AG04450 (cell line): ENCODE measurements around the gene CENPC. TPM values are rescaled to one million over a fixed set of nuclear protein-coding genes. Genes with fewer than 3 reads are reported as not detected.

ENCODE experiments used
- CTCF ChIA-PET: fragments of 300-600, 350-600 bp; formaldehyde crosslinking; extraction: SDS; loops from one replicate; lab custom pipeline; 2022; ENCODE audit warnings: antibody characterized with exemption, inconsistent platforms; lab: Charles Lee
- POLR2A ChIA-PET: fragments of 350-600 bp; formaldehyde crosslinking; extraction: SDS; loops from one replicate; lab custom pipeline; 2021; ENCODE audit warnings: antibody characterized with exemption, inconsistent platforms; lab: Yijun Ruan, JAX
- DNase-seq: peaks from one replicate; pipeline ENCODE4 v3.0.0-alpha.2; 2011; ENCODE audit warnings: low read depth, low spot score
- H3K27ac ChIP-seq: one replicate; pipeline ENCODE4 v1.5.1; 2012; ENCODE audit warnings: low read depth, low read length, control low read depth
- H3K27me3 ChIP-seq: one replicate; pipeline ENCODE4 v1.6.0; 2012; ENCODE audit warnings: low read length; ENCODE audit not compliant: control insufficient read depth, insufficient read depth
- H3K4me3 ChIP-seq: 2 replicates; pipeline ENCODE4 v1.5.1; 2011; ENCODE audit warnings: mild to moderate bottlenecking, low read depth, low read length, control low read depth
- H3K9me3 ChIP-seq: 2 replicates; pipeline ENCODE4 v1.5.1; 2012; ENCODE audit warnings: low read length; ENCODE audit not compliant: control insufficient read depth, insufficient read depth
- polyA plus RNA-seq: library from polyadenylated mRNA; depleted of rRNA; stranded (reverse); fragments of >200 nt; gene quantifications from 2 replicates; pipeline ENCODE4 v1.2.3, GENCODE V29; 2011
- TF ChIP-seq, protein P1 (sequence below): IDR thresholded peaks from 2 replicates; pipeline ENCODE4 v1.5.1; 2011; ENCODE audit warnings: low read depth, low read length, control low read depth, inconsistent platforms

CENPC gene
- polyA plus RNA-seq, 1 experiment, result 8.0 TPM

DNA sequence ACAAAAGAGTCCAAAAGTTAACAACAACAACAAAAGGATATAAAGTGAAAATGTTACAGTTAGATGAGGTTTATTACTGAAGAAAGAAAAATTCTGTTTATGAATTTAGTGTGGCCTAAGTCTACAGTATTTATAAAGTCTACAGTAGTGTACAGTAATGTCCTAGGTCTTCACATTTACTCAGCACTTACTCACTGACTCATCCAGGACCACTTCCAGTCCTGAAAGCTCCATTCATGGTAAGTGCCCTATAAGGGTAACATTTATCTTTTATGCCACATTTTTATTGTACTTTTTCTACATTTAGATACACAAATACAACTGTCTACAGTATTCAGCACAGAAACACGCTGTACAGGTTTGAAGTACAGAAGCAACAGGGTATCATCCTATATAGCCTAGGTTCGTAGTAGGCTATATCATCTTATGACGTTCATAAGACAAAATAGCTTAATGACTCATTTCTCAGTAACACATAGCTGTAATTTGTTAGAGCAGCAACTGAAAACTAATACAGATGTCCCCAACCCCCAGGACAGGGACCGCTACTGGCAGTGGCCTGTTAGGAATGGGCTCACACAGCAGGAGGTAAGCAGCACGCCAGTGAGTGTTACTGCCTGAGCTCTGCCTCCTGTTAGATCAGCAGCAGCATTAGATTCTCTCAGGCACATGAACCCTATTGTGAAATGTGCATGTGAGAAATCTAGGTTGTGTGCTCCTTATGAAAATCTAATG lies 61.3 kb downstream of the CENPC start:
- TF ChIP-seq, protein P1, sequence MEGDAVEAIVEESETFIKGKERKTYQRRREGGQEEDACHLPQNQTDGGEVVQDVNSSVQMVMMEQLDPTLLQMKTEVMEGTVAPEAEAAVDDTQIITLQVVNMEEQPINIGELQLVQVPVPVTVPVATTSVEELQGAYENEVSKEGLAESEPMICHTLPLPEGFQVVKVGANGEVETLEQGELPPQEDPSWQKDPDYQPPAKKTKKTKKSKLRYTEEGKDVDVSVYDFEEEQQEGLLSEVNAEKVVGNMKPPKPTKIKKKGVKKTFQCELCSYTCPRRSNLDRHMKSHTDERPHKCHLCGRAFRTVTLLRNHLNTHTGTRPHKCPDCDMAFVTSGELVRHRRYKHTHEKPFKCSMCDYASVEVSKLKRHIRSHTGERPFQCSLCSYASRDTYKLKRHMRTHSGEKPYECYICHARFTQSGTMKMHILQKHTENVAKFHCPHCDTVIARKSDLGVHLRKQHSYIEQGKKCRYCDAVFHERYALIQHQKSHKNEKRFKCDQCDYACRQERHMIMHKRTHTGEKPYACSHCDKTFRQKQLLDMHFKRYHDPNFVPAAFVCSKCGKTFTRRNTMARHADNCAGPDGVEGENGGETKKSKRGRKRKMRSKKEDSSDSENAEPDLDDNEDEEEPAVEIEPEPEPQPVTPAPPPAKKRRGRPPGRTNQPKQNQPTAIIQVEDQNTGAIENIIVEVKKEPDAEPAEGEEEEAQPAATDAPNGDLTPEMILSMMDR, result no peak
- POLR2A ChIA-PET, result no interaction called here
- Histone ChIP-seq H3K27ac (peak overlapping the region; percentile 42), H3K9me3 (no peaks in the 10 kb centered on the region), H3K27me3 (no peaks in the 10 kb centered on the region), H3K4me3 (no peak overlapping the region)
- CTCF ChIA-PET, result interaction anchor here (1.4 kb wide), 1 partner anchor 90 kb away, joined by 5 read pairs; no protein-coding TSS in a partner anchor
- DNase-seq, result no peak

DNA sequence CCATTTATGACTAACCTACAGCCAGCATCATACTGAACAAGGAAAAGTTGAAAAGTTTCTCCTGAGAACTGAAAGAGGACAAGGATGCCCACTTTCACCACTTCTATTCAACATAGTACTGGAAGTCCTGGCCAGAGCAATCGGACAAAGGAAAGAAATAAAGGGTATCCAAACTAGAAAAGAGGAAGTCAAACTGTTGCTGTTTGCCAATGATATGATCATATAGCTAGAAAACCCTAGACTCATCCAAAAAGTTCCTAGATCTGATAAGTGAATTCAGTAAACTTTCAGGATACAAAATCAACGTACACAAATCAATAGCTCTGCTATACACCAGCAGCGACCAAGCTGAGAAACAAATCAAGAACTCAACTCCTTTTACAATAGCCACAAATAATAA lies 64.5 kb downstream of the CENPC start:
- no peak overlapping the region for H3K4me3 ChIP-seq
- H3K27me3 ChIP-seq, result no peaks in the 10 kb centered on the region
- ChIA-PET CTCF (no interaction called here), POLR2A (no interaction called here)
- H3K27ac ChIP-seq, result no peak overlapping the region
- DNase-seq, result no peak
- TF ChIP-seq, protein P1, result no peak
- H3K9me3 ChIP-seq, result no peaks in the 10 kb centered on the region

DNA sequence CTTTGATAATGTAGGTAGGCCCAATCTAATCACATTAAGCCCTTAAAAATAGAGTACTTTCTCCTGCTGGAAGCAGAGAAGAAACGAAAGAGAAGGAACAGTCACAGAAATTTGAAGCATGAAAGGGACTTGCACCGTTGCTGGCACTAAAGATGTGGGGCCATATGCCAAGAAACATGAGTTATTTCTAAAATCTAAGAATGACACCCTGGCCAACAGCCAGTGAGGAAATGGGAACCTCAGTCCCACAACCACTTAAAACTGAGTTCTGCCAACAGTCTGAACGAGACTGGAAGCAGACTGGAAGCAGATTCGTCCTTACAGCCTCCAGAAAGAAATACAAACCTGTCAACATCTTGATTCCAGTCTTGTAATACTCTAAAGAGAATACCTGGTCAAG lies 70.1 kb downstream of the CENPC start:
- no peak for DNase-seq
- CTCF ChIA-PET, result no interaction called here
- no peak overlapping the region for H3K4me3 ChIP-seq
- TF ChIP-seq, protein P1, result no peak
- POLR2A ChIA-PET, result no interaction called here
- no peaks in the 10 kb centered on the region for H3K9me3 ChIP-seq
- no peaks in the 10 kb centered on the region for H3K27me3 ChIP-seq
- no peak overlapping the region for H3K27ac ChIP-seq

DNA sequence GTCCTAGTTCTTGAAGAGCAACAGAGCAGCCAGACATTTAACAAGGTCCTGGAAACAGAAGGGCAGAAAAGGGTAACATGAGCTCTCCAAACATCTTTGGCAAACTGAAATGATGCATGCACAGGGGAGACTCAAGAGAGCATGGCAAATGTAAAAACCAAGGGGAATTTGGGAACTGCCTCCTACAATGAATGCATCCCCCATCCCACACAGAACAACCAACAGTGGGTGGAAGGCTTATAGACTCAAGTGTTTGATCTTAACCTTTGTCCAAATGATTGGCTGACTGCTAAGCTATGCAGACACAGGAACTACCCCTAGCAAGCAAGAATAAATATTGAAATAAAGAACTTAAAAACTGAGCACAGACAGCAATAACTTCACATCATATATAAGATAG lies 74.4 kb downstream of the CENPC start:
- H3K9me3 ChIP-seq, result no peaks in the 10 kb centered on the region
- no peaks in the 10 kb centered on the region for H3K27me3 ChIP-seq
- POLR2A ChIA-PET, result no interaction called here
- TF ChIP-seq, protein P1, result no peak
- CTCF ChIA-PET, result no interaction called here
- no peak overlapping the region for H3K4me3 ChIP-seq
- no peak for DNase-seq
- H3K27ac ChIP-seq, result no peak overlapping the region

DNA sequence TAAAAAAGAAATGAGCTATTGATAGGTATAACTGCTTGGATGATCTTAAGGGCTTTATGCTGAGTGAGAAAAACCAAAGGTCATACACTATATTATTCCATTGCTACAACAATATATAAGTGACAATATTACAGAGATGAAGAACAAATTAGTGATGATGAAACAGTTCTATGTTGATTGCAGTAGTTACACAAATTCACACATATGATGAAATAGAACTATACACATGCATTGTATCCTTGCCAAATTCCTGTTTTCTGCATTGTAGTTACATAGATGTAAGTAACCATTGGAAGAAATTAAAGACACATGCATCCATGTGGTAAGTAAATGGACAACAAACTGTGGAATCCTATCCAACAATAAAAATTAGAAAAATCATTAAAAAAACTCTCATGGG lies 76.5 kb downstream of the CENPC start:
- no peak overlapping the region for H3K27ac ChIP-seq
- POLR2A ChIA-PET, result no interaction called here

More for the DNA sequence above, 76.5 kb downstream of the CENPC start:
- H3K27me3 ChIP-seq, result no peaks in the 10 kb centered on the region
- H3K9me3 ChIP-seq, result no peaks in the 10 kb centered on the region
- no peak for DNase-seq
- no peak overlapping the region for H3K4me3 ChIP-seq
- TF ChIP-seq, protein P1, result no peak
- CTCF ChIA-PET, result no interaction called here
